Activated CD8-positive, alpha-beta T cell treated with anti-CD3 and anti-CD28 coated beads for 36 hours (primary cell): ENCODE results near the gene CFP. TPM values are rescaled to one million over a fixed set of nuclear protein-coding genes. Genes with fewer than 3 reads are reported as not detected.
"Not testable (repeated sequence)": the region's sequence is repeated elsewhere in the genome, so short reads cannot be mapped to it uniquely, and the experiment has no call there.

Experiments used
- ATAC-seq: fragments of 200-7000 bp; cut with Tn5 transposase; one replicate; pipeline ENCODE4 v1.10.0; 2021; ENCODE audit warnings: mild to moderate bottlenecking, moderate library complexity
- CTCF ChIA-PET: fragments of 350-600 bp; sonication (Branson Sonifier 250); formaldehyde crosslinking; loops from one replicate; lab custom pipeline; 2021; ENCODE audit warnings: antibody characterized with exemption; lab: Charles Lee
- POLR2A ChIA-PET: fragments of 350-600 bp; sonication (Branson Sonifier 250); formaldehyde crosslinking; loops from one replicate; lab custom pipeline; 2021; ENCODE audit warnings: antibody characterized with exemption; lab: Charles Lee
- DNase-seq: peaks from one replicate; pipeline ENCODE4 v3.0.0-alpha.2; 2020
- H3K27ac Mint-ChIP-seq: one replicate; pipeline ENCODE4 v1.8.0; 2021; ENCODE audit warnings: mild to moderate bottlenecking, mixed read lengths
- H3K27me3 Mint-ChIP-seq: one replicate; pipeline ENCODE4 v1.8.0; 2021; ENCODE audit warnings: mixed read lengths
- H3K36me3 Mint-ChIP-seq: one replicate; pipeline ENCODE4 v1.8.0; 2021; ENCODE audit warnings: low read depth, mixed read lengths
- H3K4me1 Mint-ChIP-seq: one replicate; pipeline ENCODE4 v1.8.0; 2021; ENCODE audit warnings: low read depth, mixed read lengths
- H3K4me3 Mint-ChIP-seq: one replicate; pipeline ENCODE4 v1.8.0; 2021; ENCODE audit warnings: mild to moderate bottlenecking, moderate library complexity, mixed read lengths
- H3K9me3 Mint-ChIP-seq: one replicate; pipeline ENCODE4 v1.8.0; 2021; ENCODE audit warnings: mixed read lengths
- intact Hi-C: fragments of 100-400 bp; cut with micrococcal nuclease; formaldehyde crosslinking; loops from one replicate; pipeline ENCODE4 v1.10.0; 2022
- total RNA-seq, 2 experiments: library from RNA; stranded (reverse); gene quantifications; one replicate each; pipeline ENCODE4 v1.2.3, GENCODE V29; 2021
- TF ChIP-seq, protein P1 (sequence below): fragments of 200-600 bp; IDR thresholded peaks from one replicate; pipeline ENCODE4 v1.8.0; 2022; ENCODE audit warnings: antibody characterized with exemption, mild to moderate bottlenecking

CFP gene
- total RNA-seq, 2 experiments from 2014 or later = 1.6 to 2.1 TPM

- TF ChIP-seq, protein P1, sequence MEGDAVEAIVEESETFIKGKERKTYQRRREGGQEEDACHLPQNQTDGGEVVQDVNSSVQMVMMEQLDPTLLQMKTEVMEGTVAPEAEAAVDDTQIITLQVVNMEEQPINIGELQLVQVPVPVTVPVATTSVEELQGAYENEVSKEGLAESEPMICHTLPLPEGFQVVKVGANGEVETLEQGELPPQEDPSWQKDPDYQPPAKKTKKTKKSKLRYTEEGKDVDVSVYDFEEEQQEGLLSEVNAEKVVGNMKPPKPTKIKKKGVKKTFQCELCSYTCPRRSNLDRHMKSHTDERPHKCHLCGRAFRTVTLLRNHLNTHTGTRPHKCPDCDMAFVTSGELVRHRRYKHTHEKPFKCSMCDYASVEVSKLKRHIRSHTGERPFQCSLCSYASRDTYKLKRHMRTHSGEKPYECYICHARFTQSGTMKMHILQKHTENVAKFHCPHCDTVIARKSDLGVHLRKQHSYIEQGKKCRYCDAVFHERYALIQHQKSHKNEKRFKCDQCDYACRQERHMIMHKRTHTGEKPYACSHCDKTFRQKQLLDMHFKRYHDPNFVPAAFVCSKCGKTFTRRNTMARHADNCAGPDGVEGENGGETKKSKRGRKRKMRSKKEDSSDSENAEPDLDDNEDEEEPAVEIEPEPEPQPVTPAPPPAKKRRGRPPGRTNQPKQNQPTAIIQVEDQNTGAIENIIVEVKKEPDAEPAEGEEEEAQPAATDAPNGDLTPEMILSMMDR = no peak
- H3K9me3 Mint-ChIP-seq = no peaks in the 10 kb centered on the region
- DNase-seq = no peak
- H3K4me1 Mint-ChIP-seq = peaks cover 5% of the 10 kb centered on the region
- ChIA-PET CTCF (no interaction called here), POLR2A (no interaction called here)
- intact Hi-C loops = no loop called here
- ATAC-seq = no peak
- H3K4me3 Mint-ChIP-seq = no peak overlapping the region
- no peaks in the 10 kb centered on the region for H3K27me3 Mint-ChIP-seq
- H3K36me3 Mint-ChIP-seq = no peaks in the 10 kb centered on the region
- H3K27ac Mint-ChIP-seq = no peak overlapping the region
Measured at GRCh38 chrX:47611489-47611888, 18.2 kb downstream of the CFP start.

DNA sequence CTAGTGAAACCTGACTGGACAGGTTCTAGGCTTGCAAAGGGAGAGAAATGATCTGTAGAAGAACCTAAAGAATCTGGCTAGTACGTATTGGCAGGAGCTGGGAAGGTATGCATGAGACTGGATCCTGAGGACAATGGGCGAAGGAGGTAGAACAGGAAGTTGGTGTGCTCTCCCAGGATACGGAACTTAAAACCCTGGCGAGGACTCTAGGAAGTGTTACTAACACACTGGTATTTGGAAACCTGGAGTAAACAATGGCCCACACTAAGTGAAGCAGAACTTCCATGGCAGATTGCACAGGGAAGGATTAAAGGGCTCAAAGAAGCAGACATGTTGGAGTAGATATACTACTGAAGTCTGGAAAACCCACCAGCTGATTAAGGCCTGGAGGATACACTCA lies 19.2 kb downstream of the CFP start:
- H3K4me3 Mint-ChIP-seq = no peak overlapping the region
- no peaks in the 10 kb centered on the region for H3K36me3 Mint-ChIP-seq
- TF ChIP-seq, protein P1 = no peak
- peaks cover 5% of the 10 kb centered on the region for H3K4me1 Mint-ChIP-seq
- ChIA-PET CTCF (no interaction called here), POLR2A (no interaction called here)
- no peaks in the 10 kb centered on the region for H3K27me3 Mint-ChIP-seq
- H3K9me3 Mint-ChIP-seq = no peaks in the 10 kb centered on the region
- no peak for ATAC-seq
- DNase-seq = no peak
- intact Hi-C loops = no loop called here
- H3K27ac Mint-ChIP-seq = no peak overlapping the region

GRCh38 chrX:47608130-47608810 lies 21.5 kb downstream of the CFP start:
- Mint-ChIP-seq H3K27ac (no peak overlapping the region), H3K4me3 (no peak overlapping the region), H3K9me3 (no peaks in the 10 kb centered on the region), H3K4me1 (peaks cover 5% of the 10 kb centered on the region), H3K36me3 (no peaks in the 10 kb centered on the region), H3K27me3 (no peaks in the 10 kb centered on the region)
- ATAC-seq (no peak), DNase-seq (no peak)
- TF ChIP-seq, protein P1 = no peak
- intact Hi-C loops = no loop called here
- ChIA-PET CTCF (interaction anchor here (1.2 kb wide), 1 partner anchor 10 kb away, joined by 3 read pairs; no protein-coding TSS in a partner anchor), POLR2A (interaction anchor here (0.6 kb wide), 1 partner anchor 47 kb away, joined by 3 read pairs; no protein-coding TSS in a partner anchor)

DNA sequence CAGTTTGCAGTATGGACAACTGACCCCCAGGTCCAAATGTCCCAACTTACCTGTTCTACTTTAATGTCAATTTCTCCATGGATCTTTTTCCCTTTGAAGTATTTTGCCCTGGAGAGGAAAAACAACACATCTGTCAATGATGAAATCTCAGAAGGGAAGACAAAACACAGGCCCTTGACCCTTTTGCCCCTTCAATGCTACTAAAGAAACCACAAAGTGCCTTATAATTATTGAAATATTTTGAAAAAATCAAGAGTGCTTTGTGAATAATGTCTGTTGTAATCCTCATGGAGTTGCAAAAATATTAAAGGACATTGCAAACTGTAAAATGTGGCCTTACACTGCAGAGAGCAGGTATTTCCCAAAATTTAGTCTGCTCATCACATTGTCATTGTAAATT lies 22.6 kb downstream of the CFP start:
- intact Hi-C loops = no loop called here
- no peaks in the 10 kb centered on the region for H3K27me3 Mint-ChIP-seq
- H3K36me3 Mint-ChIP-seq = no peaks in the 10 kb centered on the region
- no peak for DNase-seq
- H3K4me3 Mint-ChIP-seq = no peak overlapping the region
- H3K4me1 Mint-ChIP-seq = peaks cover 5% of the 10 kb centered on the region
- H3K9me3 Mint-ChIP-seq = no peaks in the 10 kb centered on the region
- ChIA-PET CTCF (no interaction called here), POLR2A (no interaction called here)
- ATAC-seq = no peak
- TF ChIP-seq, protein P1 = no peak
- no peak overlapping the region for H3K27ac Mint-ChIP-seq

DNA sequence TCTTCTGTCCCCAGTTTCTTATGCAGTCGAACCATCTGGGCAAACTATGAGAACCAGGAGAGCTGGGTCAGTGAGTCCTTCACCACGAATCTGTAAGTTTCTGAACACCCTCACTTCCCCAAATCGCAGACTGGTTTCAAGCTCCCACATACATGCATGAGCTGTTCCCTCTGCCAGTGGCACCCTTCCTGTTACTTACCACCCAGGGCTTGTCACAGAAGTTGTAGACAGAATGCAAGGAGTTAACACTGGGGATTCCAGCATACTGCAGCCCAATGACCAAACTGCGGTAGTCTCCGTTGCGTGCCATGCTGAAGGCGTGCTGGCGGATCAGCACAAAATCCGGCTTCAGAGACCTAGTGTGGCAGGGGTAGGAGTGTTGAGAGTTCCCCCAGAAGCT lies 24.7 kb downstream of the CFP start:
- no peak for DNase-seq
- POLR2A ChIA-PET = no interaction called here
- Mint-ChIP-seq H3K4me3 (no peak overlapping the region), H3K9me3 (no peaks in the 10 kb centered on the region), H3K4me1 (peaks cover 5% of the 10 kb centered on the region), H3K27ac (no peak overlapping the region), H3K27me3 (no peaks in the 10 kb centered on the region), H3K36me3 (no peaks in the 10 kb centered on the region)
- ATAC-seq = no peak
- CTCF ChIA-PET = no interaction called here
- intact Hi-C loops = no loop called here
- TF ChIP-seq, protein P1 = no peak

- H3K4me1 Mint-ChIP-seq, H3K27ac Mint-ChIP-seq, H3K9me3 Mint-ChIP-seq, intact Hi-C loops, CTCF ChIA-PET, H3K4me3 Mint-ChIP-seq, ATAC-seq, POLR2A ChIA-PET, DNase-seq, H3K36me3 Mint-ChIP-seq, H3K27me3 Mint-ChIP-seq: not testable (repeated sequence)
Measured at GRCh38 chrX:47603125-47603524, 26.6 kb downstream of the CFP start.
